ENCODE measurements around the gene GALNT14.

GALNT14 gene

GRCh38 chr2:31083234-31083993 is 54.8 kb downstream of the GALNT14 start:
- H3K27ac ChIP-seq (ENCODE audit: low read length) = no peak overlapping the region
- DNase-seq (no peak), ATAC-seq (ENCODE audit: insufficient read depth, low read depth) (no peak)
- no peaks in the 10 kb centered on the region for H3K36me3 ChIP-seq (ENCODE audit: insufficient read depth, low read length)
- no peak overlapping the region for H2AFZ ChIP-seq (ENCODE audit: low read depth, low read length)
- TF ChIP-seq CTCF (IDR thresholded peaks at IDR 0.05; ENCODE audit: borderline replicate concordance, extremely low read depth, low read length, poor library complexity, severe bottlenecking) (no peak), EZH2 (IDR thresholded peaks at IDR 0.05; ENCODE audit: borderline replicate concordance, low read depth, low read length, severe bottlenecking) (no peak)
- peaks cover 4% of the 10 kb centered on the region for H3K27me3 ChIP-seq (ENCODE audit: insufficient read depth, low read length, poor library complexity)
- H3K79me2 ChIP-seq (ENCODE audit: insufficient read depth, low read length) = no peaks in the 10 kb centered on the region
- H3K9ac ChIP-seq (ENCODE audit: low read depth, low read length) = no peak overlapping the region
- H3K4me2 ChIP-seq (ENCODE audit: insufficient read depth, low read length) = no peak overlapping the region
- H4K20me1 ChIP-seq (ENCODE audit: insufficient read depth, low read length) = no peaks in the 10 kb centered on the region
- H3K4me3 ChIP-seq (ENCODE audit: low read depth in 1 of 2, low read length in 2 of 2) = no peak overlapping the region
- H3K9me3 ChIP-seq (ENCODE audit: insufficient read depth, low read length, severe bottlenecking) = no peaks in the 10 kb centered on the region
- no peaks in the 10 kb centered on the region for H3K4me1 ChIP-seq (ENCODE audit: insufficient read depth, low read length)

DNA sequence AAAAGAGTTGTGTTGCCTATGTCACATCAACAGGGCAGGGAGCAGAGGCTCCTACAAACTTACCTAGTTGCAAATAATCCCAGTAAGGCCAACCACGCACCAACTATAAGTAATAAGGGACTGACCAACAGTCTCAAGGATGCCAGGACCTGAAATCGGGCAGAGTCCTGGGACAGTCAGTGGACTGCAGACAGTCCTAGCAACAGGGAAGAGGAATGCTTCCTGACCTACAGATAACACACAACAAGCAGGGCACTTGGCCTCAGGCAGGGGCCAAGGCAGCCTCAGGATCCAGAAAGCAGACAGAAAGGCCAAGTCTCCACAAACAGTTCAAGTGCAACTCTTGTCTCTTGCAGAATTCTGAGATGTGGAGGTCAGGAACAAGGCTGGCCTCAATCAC is 56.2 kb downstream of the GALNT14 start:
- no peaks in the 10 kb centered on the region for H3K79me2 ChIP-seq (ENCODE audit: insufficient read depth, low read length)
- H3K9ac ChIP-seq (ENCODE audit: low read depth, low read length) = no peak overlapping the region
- H3K9me3 ChIP-seq (ENCODE audit: insufficient read depth, low read length, severe bottlenecking) = no peaks in the 10 kb centered on the region
- H2AFZ ChIP-seq (ENCODE audit: low read depth, low read length) = no peak overlapping the region
- no peak for TF ChIP-seq CTCF (IDR thresholded peaks at IDR 0.05; ENCODE audit: borderline replicate concordance, extremely low read depth, low read length, poor library complexity, severe bottlenecking)
- no peak for TF ChIP-seq EZH2 (IDR thresholded peaks at IDR 0.05; ENCODE audit: borderline replicate concordance, low read depth, low read length, severe bottlenecking)
- DNase-seq (no peak), ATAC-seq (ENCODE audit: insufficient read depth, low read depth) (no peak)
- H3K27me3 ChIP-seq (ENCODE audit: insufficient read depth, low read length, poor library complexity) = peaks cover 4% of the 10 kb centered on the region
- H3K4me2 ChIP-seq (ENCODE audit: insufficient read depth, low read length) = no peak overlapping the region
- H3K4me1 ChIP-seq (ENCODE audit: insufficient read depth, low read length) = no peaks in the 10 kb centered on the region
- no peaks in the 10 kb centered on the region for H4K20me1 ChIP-seq (ENCODE audit: insufficient read depth, low read length)
- H3K36me3 ChIP-seq (ENCODE audit: insufficient read depth, low read length) = no peaks in the 10 kb centered on the region
- no peak overlapping the region for H3K4me3 ChIP-seq (ENCODE audit: low read depth in 1 of 2, low read length in 2 of 2)
- no peak overlapping the region for H3K27ac ChIP-seq (ENCODE audit: low read length)

DNA sequence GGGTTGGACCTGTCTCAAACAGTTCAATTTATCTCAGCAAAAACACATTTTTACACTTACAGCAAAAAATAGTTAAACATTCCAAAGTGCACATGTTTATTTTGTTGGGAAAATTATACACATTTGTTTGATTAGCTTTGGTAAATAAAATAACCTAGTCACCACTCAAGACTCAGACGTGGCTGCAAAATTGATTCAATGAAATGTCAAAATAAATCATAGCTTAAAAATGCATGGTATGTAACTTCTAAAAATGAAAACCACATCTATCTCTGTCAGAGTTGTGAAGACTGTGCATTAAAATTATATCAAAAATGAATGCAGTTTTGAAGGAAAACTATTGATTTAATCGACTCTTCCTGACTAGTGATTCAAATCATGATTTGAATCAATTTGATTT is 56.7 kb downstream of the GALNT14 start:
- no peak overlapping the region for H3K9ac ChIP-seq (ENCODE audit: low read depth, low read length)
- H2AFZ ChIP-seq (ENCODE audit: low read depth, low read length) = no peak overlapping the region
- H3K9me3 ChIP-seq (ENCODE audit: insufficient read depth, low read length, severe bottlenecking) = no peaks in the 10 kb centered on the region
- no peaks in the 10 kb centered on the region for H3K4me1 ChIP-seq (ENCODE audit: insufficient read depth, low read length)
- DNase-seq (no peak), ATAC-seq (ENCODE audit: insufficient read depth, low read depth) (no peak)
- peaks cover 4% of the 10 kb centered on the region for H3K27me3 ChIP-seq (ENCODE audit: insufficient read depth, low read length, poor library complexity)
- H3K36me3 ChIP-seq (ENCODE audit: insufficient read depth, low read length) = no peaks in the 10 kb centered on the region
- TF ChIP-seq CTCF (IDR thresholded peaks at IDR 0.05; ENCODE audit: borderline replicate concordance, extremely low read depth, low read length, poor library complexity, severe bottlenecking) (no peak), EZH2 (IDR thresholded peaks at IDR 0.05; ENCODE audit: borderline replicate concordance, low read depth, low read length, severe bottlenecking) (no peak)
- no peak overlapping the region for H3K4me3 ChIP-seq (ENCODE audit: low read depth in 1 of 2, low read length in 2 of 2)
- no peak overlapping the region for H3K4me2 ChIP-seq (ENCODE audit: insufficient read depth, low read length)
- H3K79me2 ChIP-seq (ENCODE audit: insufficient read depth, low read length) = no peaks in the 10 kb centered on the region
- H4K20me1 ChIP-seq (ENCODE audit: insufficient read depth, low read length) = no peaks in the 10 kb centered on the region
- H3K27ac ChIP-seq (ENCODE audit: low read length) = no peak overlapping the region
